Ovary (tissue), 9 donors: ENCODE data around the gene FTO. TPM values are rescaled to one million over a fixed set of nuclear protein-coding genes. Genes with fewer than 3 reads are reported as not detected.
"Not testable (repeated sequence)": the region's sequence is repeated elsewhere in the genome, so short reads cannot be mapped to it uniquely, and the experiment has no call there.

Experiments
- DNase-seq, 5 donors: peaks; one replicate each; pipeline ENCODE4 v3.0.0-alpha.2; 2019 to 2020
- H3K27ac ChIP-seq, 2 donors: fragments of 200-600 bp; one replicate each; pipeline versions ENCODE4 v1.5.1 to v1.8.0; 2019 to 2022
- H3K27me3 ChIP-seq: fragments of 200-600 bp; one replicate; pipeline ENCODE4 v1.8.0; 2022
- H3K36me3 ChIP-seq: fragments of 200-600 bp; sonication (generic); one replicate; pipeline ENCODE4 v1.5.1; 2019
- H3K4me1 ChIP-seq: one replicate; pipeline ENCODE4 v1.8.1; 2013; ENCODE audit warnings: mild to moderate bottlenecking, moderate library complexity; ENCODE audit not compliant: insufficient read depth
- H3K4me3 ChIP-seq: fragments of 200-600 bp; sonication (generic); one replicate; pipeline ENCODE4 v1.5.1; 2017
- H3K9me3 ChIP-seq, 2 donors: fragments of 200-600 bp in 1 of 2; sonication (generic) in 1 of 2; one replicate each; pipeline versions ENCODE4 v1.5.1 to v1.8.1; 2013 to 2019; ENCODE audit warnings: mild to moderate bottlenecking in 1 of 2, moderate library complexity in 1 of 2
- CTCF ChIP-seq, 3 donors: fragments of 450-650 bp in 2 of 3; fragments of 200-600 bp in 1 of 3; IDR thresholded peaks; one replicate each; pipeline versions ENCODE4 v1.5.1 to v1.8.0; 2016 to 2022; ENCODE audit warnings: antibody characterized with exemption in 3 of 3, mild to moderate bottlenecking in 1 of 3
- EP300 ChIP-seq: sonication (generic); formaldehyde crosslinking; IDR thresholded peaks from one replicate; pipeline ENCODE4 v1.6.1; 2017; ENCODE audit warnings: antibody characterized with exemption
- POLR2A ChIP-seq: fragments of 450-650 bp; IDR thresholded peaks from one replicate; pipeline ENCODE4 v1.6.1; 2017; ENCODE audit warnings: antibody characterized with exemption, mild to moderate bottlenecking, moderate library complexity
- WGBS, 3 donors: extraction: QIAGEN DNeasy Blood & Tissue Kit in 1 of 3; methylation state at CpG; one replicate each; pipeline versions ENCODE4 v1.1.5 to v1.1.7; 2013 to 2017; 5-methylcytosine and 5-hydroxymethylcytosine counted together
- intact Hi-C, 4 donors: fragments of 100-400 bp; cut with DNase I; formaldehyde crosslinking; loops; one replicate each; pipeline versions ENCODE4 v1.11.0 to v1.15.1; 2022 to 2023
- polyA plus RNA-seq, 2 donors: library from polyadenylated mRNA; stranded (reverse); fragments of 200-250 nt in 1 of 2; fragments of 350-450 nt in 1 of 2; fragmentation: Illumina TruSeq in 1 of 2; extraction: RNeasy Lipid Tissue Mini Kit (QIAGEN cat#74804) in 1 of 2; gene quantifications; one replicate each; pipeline ENCODE4 v1.2.3, GENCODE V29; 2013 to 2014
- total RNA-seq, 7 donors: library from RNA; depleted of rRNA in 2 of 7; stranded (reverse); fragments of >200 nt in 2 of 7; fragmentation: NEBNext Ultra II Directional in 3 of 7; extraction: Animal tissue kit (Norgen Biotek cat#: 25700) in 3 of 7; gene quantifications; one replicate each; pipeline versions ENCODE4 v1.1.0 to v1.2.4, GENCODE V29; 2016 to 2023
- donor health status: DM: no; HTN: no; CAD: no; lungs with moderate emphysema.
- donor health status: DM: no; HTN: no; CAD: no.
- donor health status: Bipolar disorder and iron deficiency.
- donor health status: DM: yes; HTN: yes; CAD: no.
- donor health status: DM: no; HTN: no; CAD: no.
- donor health status: DM: yes; HTN: yes; CAD: no.

The FTO gene
- total and polyA plus RNA-seq, 9 donors = 43.6 to 128 (median 91.4) TPM

GRCh38 chr16:53886482-53887378 lies 182.8 kb downstream of the FTO start:
- H3K36me3 ChIP-seq = no peaks in the 10 kb centered on the region
- WGBS, 3 donors = 77 to 84% (median 81%) methylated on average over 7 of the region's 7 CpGs
- H3K27me3 ChIP-seq = no peaks in the 10 kb centered on the region
- intact Hi-C loops = no loop called here
- H3K4me3 ChIP-seq = no peak overlapping the region
- H3K9me3 ChIP-seq = no peaks in the 10 kb centered on the region
- H3K4me1 ChIP-seq = no peaks in the 10 kb centered on the region
- no peak for TF ChIP-seq CTCF (IDR thresholded peaks at IDR 0.05)
- no peak for TF ChIP-seq EP300
- no peak for TF ChIP-seq POLR2A
- no peak overlapping the region for H3K27ac ChIP-seq
- no peak for DNase-seq

- Histone ChIP-seq H3K4me3 (no peak overlapping the region), H3K27ac (no peak overlapping the region), H3K27me3 (no peaks in the 10 kb centered on the region), H3K36me3 (no peaks in the 10 kb centered on the region), H3K9me3 (no peaks in the 10 kb centered on the region), H3K4me1 (no peaks in the 10 kb centered on the region)
- DNase-seq = no peak
- no peak for TF ChIP-seq POLR2A
- TF ChIP-seq CTCF (IDR thresholded peaks at IDR 0.05) = no peak
- no peak for TF ChIP-seq EP300
- 88 to 93% (median 91%) methylated on average over 3 of the region's 3 CpGs for WGBS, 3 donors
- intact Hi-C loops = no loop called here
Observed at GRCh38 chr16:53888222-53888621, 184.3 kb downstream of the FTO start.

GRCh38 chr16:53890877-53891276 lies 186.9 kb downstream of the FTO start:
- DNase-seq, H3K4me3 ChIP-seq, H3K9me3 ChIP-seq, H3K27me3 ChIP-seq, intact Hi-C loops, H3K4me1 ChIP-seq, H3K36me3 ChIP-seq, H3K27ac ChIP-seq: not testable (repeated sequence)
- WGBS, 3 donors = 95 to 98% (median 98%) methylated on average over 8 of the region's 8 CpGs

GRCh38 chr16:53891409-53892139 lies 187.6 kb downstream of the FTO start:
- 65 to 72% (median 69%) methylated on average over 9 of the region's 9 CpGs for WGBS, 3 donors
- H3K9me3 ChIP-seq = no peaks in the 10 kb centered on the region
- intact Hi-C loops = no loop called here
- H3K27ac ChIP-seq = no peak overlapping the region
- no peaks in the 10 kb centered on the region for H3K36me3 ChIP-seq
- peaks cover 2% of the 10 kb centered on the region for H3K4me1 ChIP-seq
- H3K27me3 ChIP-seq = no peaks in the 10 kb centered on the region
- H3K4me3 ChIP-seq = no peak overlapping the region
- TF ChIP-seq POLR2A = no peak
- TF ChIP-seq EP300 = no peak
- TF ChIP-seq CTCF (IDR thresholded peaks at IDR 0.05) = no peak
- no peak for DNase-seq

GRCh38 chr16:53892155-53892554 lies 188.2 kb downstream of the FTO start:
- Histone ChIP-seq H3K27me3 (no peaks in the 10 kb centered on the region), H3K9me3 (no peaks in the 10 kb centered on the region), H3K36me3 (no peaks in the 10 kb centered on the region), H3K27ac (no peak overlapping the region), H3K4me1 (peaks cover 2% of the 10 kb centered on the region), H3K4me3 (no peak overlapping the region)
- intact Hi-C loops = no loop called here
- TF ChIP-seq EP300 (no peak), CTCF (IDR thresholded peaks at IDR 0.05) (peak; percentile 32 to 46 (median 37)), POLR2A (no peak)
- WGBS, 3 donors = 7 to 9% (median 8%) methylated on average over 3 of the region's 3 CpGs
- peak in 4 of 5 donors; percentile 13 to 51 (median 36) for DNase-seq
